HG02981 (cell line): ENCODE measurements around the gene SPRYD4.
A peak's percentile ranks its signal among the peaks of the same experiment; 100 is the strongest.
"Not testable (repeated sequence)": the region's sequence is repeated elsewhere in the genome, so short reads cannot be mapped to it uniquely, and the experiment has no call there.

ENCODE experiments used
- ATAC-seq: cut with Tn5 transposase; IDR thresholded peaks from one replicate; pipeline ENCODE4 v1.9.1; 2021; ENCODE audit warnings: mild to moderate bottlenecking, moderate library complexity; ENCODE audit not compliant: unreplicated experiment

The SPRYD4 gene

GRCh38 chr12:56476143-56476542 lies 7.8 kb downstream of the SPRYD4 start:
- ATAC-seq, result no peak

- no peak for ATAC-seq
These were observed 8.6 kb downstream of the SPRYD4 start for GRCh38 chr12:56476972-56477432.

- no peak for ATAC-seq
These were observed 9.3 kb downstream of the SPRYD4 start for GRCh38 chr12:56477521-56478225.

- no peak for ATAC-seq
These were observed 11.2 kb downstream of the SPRYD4 start for GRCh38 chr12:56479625-56480024.

GRCh38 chr12:56484566-56484965 lies 16.2 kb downstream of the SPRYD4 start:
- no peak for ATAC-seq

- no peak for ATAC-seq
These were observed 18.3 kb downstream of the SPRYD4 start for GRCh38 chr12:56486694-56487093.

- peak; percentile 10 for ATAC-seq
These were observed 19.2 kb downstream of the SPRYD4 start for GRCh38 chr12:56487448-56488040.

GRCh38 chr12:56488041-56488955 lies 19.9 kb downstream of the SPRYD4 start, which contains the start of gene GLS2:
GLS2 (minus strand) TSS chr12:56488161; CDS start chr12:56488118, 43 bp downstream.
- ATAC-seq, result peak; percentile 85

GRCh38 chr12:56490360-56490759 lies 22.0 kb downstream of the SPRYD4 start:
- ATAC-seq, result no peak

- ATAC-seq, result not testable (repeated sequence)
These were observed 25.2 kb downstream of the SPRYD4 start for GRCh38 chr12:56493409-56494105.

GRCh38 chr12:56494106-56494415 lies 25.7 kb downstream of the SPRYD4 start:
- not testable (repeated sequence) for ATAC-seq

- ATAC-seq, result not testable (repeated sequence)
These were observed 26.1 kb downstream of the SPRYD4 start for GRCh38 chr12:56494481-56494880.

- not testable (repeated sequence) for ATAC-seq
These were observed 28.3 kb downstream of the SPRYD4 start for GRCh38 chr12:56496704-56497103.

- not testable (repeated sequence) for ATAC-seq
These were observed 29.9 kb downstream of the SPRYD4 start for GRCh38 chr12:56498126-56498902.

GRCh38 chr12:56499452-56499851 lies 31.1 kb downstream of the SPRYD4 start:
- ATAC-seq, result not testable (repeated sequence)

- ATAC-seq, result not testable (repeated sequence)
These were observed 31.5 kb downstream of the SPRYD4 start for GRCh38 chr12:56499879-56500278.

- no peak for ATAC-seq
These were observed 42.4 kb downstream of the SPRYD4 start for GRCh38 chr12:56510786-56511185.

- ATAC-seq, result not testable (repeated sequence)
These were observed 45.6 kb downstream of the SPRYD4 start for GRCh38 chr12:56514014-56514318.

- no peak for ATAC-seq
These were observed 49.5 kb downstream of the SPRYD4 start for GRCh38 chr12:56517854-56518253.

GRCh38 chr12:56518570-56518969 lies 50.2 kb downstream of the SPRYD4 start:
- ATAC-seq, result no peak
